IgD-negative memory B cell (primary cell): Measurements from ENCODE around the gene YARS1. TPM values are rescaled to one million over a fixed set of nuclear protein-coding genes. Genes with fewer than 3 reads are reported as not detected.

Experiments
- H3K27ac Mint-ChIP-seq, 3 donors: one replicate each; pipeline ENCODE4 v1.8.0; 2020 to 2022; ENCODE audit warnings: mild to moderate bottlenecking in 3 of 3, mixed read lengths in 3 of 3, moderate library complexity in 1 of 3
- H3K27me3 Mint-ChIP-seq: one replicate; pipeline ENCODE4 v1.8.0; 2021; ENCODE audit warnings: mixed read lengths
- H3K36me3 Mint-ChIP-seq: one replicate; pipeline ENCODE4 v1.8.0; 2020; ENCODE audit warnings: mild to moderate bottlenecking, mixed read lengths
- H3K4me1 Mint-ChIP-seq, 3 donors: one replicate each; pipeline ENCODE4 v1.8.0; 2020 to 2022; ENCODE audit warnings: mixed read lengths in 3 of 3, mild to moderate bottlenecking in 1 of 3
- H3K4me3 Mint-ChIP-seq, 4 donors: one replicate each; pipeline ENCODE4 v1.8.0; 2020 to 2022; ENCODE audit warnings: mild to moderate bottlenecking in 4 of 4, mixed read lengths in 4 of 4, moderate library complexity in 3 of 4
- H3K9me3 Mint-ChIP-seq, 3 donors: one replicate each; pipeline ENCODE4 v1.8.0; 2020 to 2021; ENCODE audit warnings: mixed read lengths in 3 of 3, mild to moderate bottlenecking in 1 of 3
- polyA plus RNA-seq: library from polyadenylated mRNA; unstranded; fragments of 300-500 nt; fragmentation: Illumina TruSeq; gene quantifications from one replicate; pipeline ENCODE4 v1.2.3, GENCODE V29; 2021

Gene YARS1
- polyA plus RNA-seq, 1 donor from 2014 or later, result 41.8 TPM

- H3K27me3 Mint-ChIP-seq, result peaks cover 14% of the 10 kb centered on the region
- peaks cover 0 to 10% (median 7%) of the 10 kb centered on the region in 3 donors for H3K4me1 Mint-ChIP-seq
- H3K36me3 Mint-ChIP-seq, result no peaks in the 10 kb centered on the region
- H3K9me3 Mint-ChIP-seq, result no peaks in the 10 kb centered on the region
- H3K27ac Mint-ChIP-seq, result no peak overlapping the region
- H3K4me3 Mint-ChIP-seq, result peak overlapping the region in 3 of 4 donors; percentile 17 to 79 (median 28)
These were observed 61.9 kb downstream of the YARS1 start for GRCh38 chr1:32755098-32755809.

- H3K36me3 Mint-ChIP-seq, result no peaks in the 10 kb centered on the region
- H3K9me3 Mint-ChIP-seq, result no peaks in the 10 kb centered on the region
- H3K27me3 Mint-ChIP-seq, result peaks cover 18% of the 10 kb centered on the region
- H3K4me1 Mint-ChIP-seq, result peaks cover 0 to 7% (median 7%) of the 10 kb centered on the region in 3 donors
- H3K4me3 Mint-ChIP-seq, result peak overlapping the region; percentile 11 to 91 (median 88)
- H3K27ac Mint-ChIP-seq, result no peak overlapping the region
These were observed 62.7 kb downstream of the YARS1 start for GRCh38 chr1:32754317-32755097.

GRCh38 chr1:32753532-32754316, 63.4 kb downstream of the YARS1 start:
- H3K36me3 Mint-ChIP-seq, result no peaks in the 10 kb centered on the region
- peaks cover 0 to 7% (median 7%) of the 10 kb centered on the region in 3 donors for H3K4me1 Mint-ChIP-seq
- H3K4me3 Mint-ChIP-seq, result peak overlapping the region; percentile 11 to 91 (median 88)
- H3K9me3 Mint-ChIP-seq, result no peaks in the 10 kb centered on the region
- peaks cover 22% of the 10 kb centered on the region for H3K27me3 Mint-ChIP-seq
- H3K27ac Mint-ChIP-seq, result no peak overlapping the region

- H3K27me3 Mint-ChIP-seq, result peaks cover 22% of the 10 kb centered on the region
- H3K27ac Mint-ChIP-seq, result no peak overlapping the region
- H3K9me3 Mint-ChIP-seq, result no peaks in the 10 kb centered on the region
- H3K36me3 Mint-ChIP-seq, result no peaks in the 10 kb centered on the region
- no peak overlapping the region for H3K4me3 Mint-ChIP-seq
- peaks cover 0 to 7% (median 3%) of the 10 kb centered on the region in 3 donors for H3K4me1 Mint-ChIP-seq
These were observed 67.4 kb downstream of the YARS1 start for GRCh38 chr1:32749771-32750170.

- Mint-ChIP-seq H3K27ac (no peak overlapping the region), H3K4me3 (no peak overlapping the region)
These were observed 67.8 kb downstream of the YARS1 start for GRCh38 chr1:32749332-32749731.

GRCh38 chr1:32748926-32749325, 68.2 kb downstream of the YARS1 start:
- Mint-ChIP-seq H3K27me3 (peaks cover 22% of the 10 kb centered on the region), H3K4me3 (no peak overlapping the region), H3K27ac (no peak overlapping the region), H3K9me3 (no peaks in the 10 kb centered on the region), H3K36me3 (no peaks in the 10 kb centered on the region), H3K4me1 (peaks cover 0 to 2% (median 0%) of the 10 kb centered on the region in 3 donors)

More at GRCh38 chr1:32749332-32749731, 67.8 kb downstream of the YARS1 start:
- no peaks in the 10 kb centered on the region for H3K9me3 Mint-ChIP-seq
- peaks cover 20% of the 10 kb centered on the region for H3K27me3 Mint-ChIP-seq
- no peaks in the 10 kb centered on the region for H3K36me3 Mint-ChIP-seq
- H3K4me1 Mint-ChIP-seq, result peaks cover 0 to 4% (median under 1%) of the 10 kb centered on the region in 3 donors

GRCh38 chr1:32748348-32748747, 68.8 kb downstream of the YARS1 start:
- Mint-ChIP-seq H3K4me3 (no peak overlapping the region), H3K27me3 (peaks cover 24% of the 10 kb centered on the region), H3K27ac (no peak overlapping the region), H3K4me1 (peaks cover 0 to under 1% (median 0%) of the 10 kb centered on the region in 3 donors), H3K9me3 (no peaks in the 10 kb centered on the region), H3K36me3 (no peaks in the 10 kb centered on the region)

GRCh38 chr1:32746130-32746529, 71.0 kb downstream of the YARS1 start:
- H3K4me3 Mint-ChIP-seq, result no peak overlapping the region
- no peaks in the 10 kb centered on the region for H3K36me3 Mint-ChIP-seq
- no peaks in the 10 kb centered on the region for H3K9me3 Mint-ChIP-seq
- peaks cover 22% of the 10 kb centered on the region for H3K27me3 Mint-ChIP-seq
- H3K27ac Mint-ChIP-seq, result no peak overlapping the region
- no peaks in the 10 kb centered on the region for H3K4me1 Mint-ChIP-seq

- peak overlapping the region in 1 of 4 donors; percentile 36 for H3K4me3 Mint-ChIP-seq
- H3K27me3 Mint-ChIP-seq, result peaks cover 16% of the 10 kb centered on the region
- no peak overlapping the region for H3K27ac Mint-ChIP-seq
These were observed 73.1 kb downstream of the YARS1 start for GRCh38 chr1:32744071-32744425.

GRCh38 chr1:32743380-32744070, 73.6 kb downstream of the YARS1 start:
- Mint-ChIP-seq H3K9me3 (no peaks in the 10 kb centered on the region), H3K27me3 (peaks cover 12% of the 10 kb centered on the region), H3K36me3 (peaks cover 1% of the 10 kb centered on the region), H3K4me1 (no peaks in the 10 kb centered on the region), H3K4me3 (peak overlapping the region in 3 of 4 donors; percentile 36 to 86 (median 83)), H3K27ac (no peak overlapping the region)

More at GRCh38 chr1:32744071-32744425, 73.1 kb downstream of the YARS1 start:
- H3K9me3 Mint-ChIP-seq, result no peaks in the 10 kb centered on the region
- H3K4me1 Mint-ChIP-seq, result no peaks in the 10 kb centered on the region
- H3K36me3 Mint-ChIP-seq, result peaks cover 1% of the 10 kb centered on the region

- peaks cover 12% of the 10 kb centered on the region for H3K27me3 Mint-ChIP-seq
- no peaks in the 10 kb centered on the region for H3K4me1 Mint-ChIP-seq
- no peaks in the 10 kb centered on the region for H3K9me3 Mint-ChIP-seq
- H3K27ac Mint-ChIP-seq, result no peak overlapping the region
- H3K4me3 Mint-ChIP-seq, result peak overlapping the region in 2 of 4 donors; percentile 83 to 86
- peaks cover 1% of the 10 kb centered on the region for H3K36me3 Mint-ChIP-seq
These were observed 74.2 kb downstream of the YARS1 start for GRCh38 chr1:32742956-32743355.

- no peaks in the 10 kb centered on the region for H3K9me3 Mint-ChIP-seq
- peak overlapping the region in 3 of 4 donors; percentile 8 to 83 (median 44) for H3K4me3 Mint-ChIP-seq
- peaks cover 12% of the 10 kb centered on the region for H3K27me3 Mint-ChIP-seq
- H3K27ac Mint-ChIP-seq, result no peak overlapping the region
- peaks cover 1% of the 10 kb centered on the region for H3K36me3 Mint-ChIP-seq
- no peaks in the 10 kb centered on the region for H3K4me1 Mint-ChIP-seq
These were observed 74.8 kb downstream of the YARS1 start for GRCh38 chr1:32742199-32742947.

- Mint-ChIP-seq H3K4me1 (no peaks in the 10 kb centered on the region), H3K27ac (no peak overlapping the region), H3K27me3 (peaks cover 16% of the 10 kb centered on the region), H3K4me3 (peak overlapping the region; percentile 48 to 85 (median 66)), H3K9me3 (no peaks in the 10 kb centered on the region), H3K36me3 (peaks cover 2% of the 10 kb centered on the region)
These were observed 75.6 kb downstream of the YARS1 start for GRCh38 chr1:32741413-32742198.
